ENCODE results near the gene PRR20G. TPM values are rescaled to one million over a fixed set of nuclear protein-coding genes. Genes with fewer than 3 reads are reported as not detected.

PRR20G gene
- total RNA-seq, 1 experiment from 2014 or later: not detected

DNA sequence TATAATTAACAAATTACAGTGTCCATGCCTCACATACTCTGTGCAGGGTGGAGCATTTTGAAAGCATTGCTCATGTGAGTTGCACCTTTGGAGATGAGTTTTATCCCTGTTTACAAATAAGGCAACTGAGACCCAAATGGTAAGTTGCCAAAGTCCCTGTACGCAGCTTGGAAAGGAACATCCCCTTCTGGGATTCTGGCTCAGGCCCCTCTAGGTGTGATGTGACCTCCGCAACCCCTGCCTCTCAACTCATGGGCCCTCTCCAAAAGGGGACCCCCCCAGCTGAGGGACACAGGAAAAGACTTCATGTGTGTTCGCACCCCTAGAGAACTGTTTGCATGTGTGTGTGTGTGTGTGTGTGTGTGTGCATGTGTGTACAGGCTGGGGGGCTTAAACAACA, 25.3 kb downstream of the PRR20G start:
- Histone ChIP-seq H3K9me2 (ENCODE audit: insufficient read depth) (no peaks in the 10 kb centered on the region), H3K79me2 (ENCODE audit: low read depth) (no peaks in the 10 kb centered on the region), H3K4me2 (no peak overlapping the region), H3K27ac (no peak overlapping the region), H3F3A (ENCODE audit: insufficient read depth, low read depth) (no peaks in the 10 kb centered on the region), H3K27me3 (ENCODE audit: insufficient read depth, low read depth) (peaks cover 8% of the 10 kb centered on the region), H3K36me3 (ENCODE audit: low read depth) (no peaks in the 10 kb centered on the region), H3K4me3 (no peak overlapping the region), H2AFZ (no peak overlapping the region), H3K9me3 (ENCODE audit: insufficient read depth, low read depth) (no peaks in the 10 kb centered on the region), H3K4me1 (replicated peaks; ENCODE audit: insufficient read depth) (no peaks in the 10 kb centered on the region), H4K20me1 (ENCODE audit: insufficient read depth) (no peaks in the 10 kb centered on the region)
- POLR2A ChIA-PET (ENCODE audit: unreplicated experiment): no interaction called here
- intact Hi-C loops (cut with micrococcal nuclease; ENCODE audit: unreplicated experiment): no loop called here
- BruUV-seq (replicated peaks): no TSS peak
- DNase-seq: no peak
- TF ChIP-seq, protein P1, sequence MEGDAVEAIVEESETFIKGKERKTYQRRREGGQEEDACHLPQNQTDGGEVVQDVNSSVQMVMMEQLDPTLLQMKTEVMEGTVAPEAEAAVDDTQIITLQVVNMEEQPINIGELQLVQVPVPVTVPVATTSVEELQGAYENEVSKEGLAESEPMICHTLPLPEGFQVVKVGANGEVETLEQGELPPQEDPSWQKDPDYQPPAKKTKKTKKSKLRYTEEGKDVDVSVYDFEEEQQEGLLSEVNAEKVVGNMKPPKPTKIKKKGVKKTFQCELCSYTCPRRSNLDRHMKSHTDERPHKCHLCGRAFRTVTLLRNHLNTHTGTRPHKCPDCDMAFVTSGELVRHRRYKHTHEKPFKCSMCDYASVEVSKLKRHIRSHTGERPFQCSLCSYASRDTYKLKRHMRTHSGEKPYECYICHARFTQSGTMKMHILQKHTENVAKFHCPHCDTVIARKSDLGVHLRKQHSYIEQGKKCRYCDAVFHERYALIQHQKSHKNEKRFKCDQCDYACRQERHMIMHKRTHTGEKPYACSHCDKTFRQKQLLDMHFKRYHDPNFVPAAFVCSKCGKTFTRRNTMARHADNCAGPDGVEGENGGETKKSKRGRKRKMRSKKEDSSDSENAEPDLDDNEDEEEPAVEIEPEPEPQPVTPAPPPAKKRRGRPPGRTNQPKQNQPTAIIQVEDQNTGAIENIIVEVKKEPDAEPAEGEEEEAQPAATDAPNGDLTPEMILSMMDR (conservative IDR thresholded peaks at IDR 0.05): no peak
- no peak for TF ChIP-seq EZH2 (IDR thresholded peaks at IDR 0.05; ENCODE audit: low read depth)
- CTCF ChIA-PET: no interaction called here

DNA sequence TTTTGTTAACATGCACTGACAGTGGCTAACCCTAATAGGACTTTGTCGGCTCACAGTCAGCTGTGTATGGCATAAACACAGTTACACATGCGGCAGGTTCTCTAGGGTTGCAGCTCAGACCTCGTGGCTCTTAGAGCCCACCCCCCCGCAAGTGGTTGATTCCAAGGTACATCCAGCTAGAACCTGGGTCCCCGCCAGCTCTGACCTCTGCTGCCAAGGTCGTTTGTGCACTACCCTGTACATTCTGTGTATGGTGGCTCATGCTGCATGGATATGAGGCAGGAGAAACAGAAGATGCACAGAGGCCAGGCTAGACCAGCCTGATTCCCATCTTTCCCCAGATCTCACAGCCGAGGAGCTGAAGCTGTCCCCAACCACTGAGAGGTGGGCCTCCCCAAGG, 25.9 kb downstream of the PRR20G start:
- Histone ChIP-seq H3K27ac (no peak overlapping the region), H3K9me2 (ENCODE audit: insufficient read depth) (no peaks in the 10 kb centered on the region), H3K4me1 (replicated peaks; ENCODE audit: insufficient read depth) (no peaks in the 10 kb centered on the region), H3K27me3 (ENCODE audit: insufficient read depth, low read depth) (peaks cover 5% of the 10 kb centered on the region), H3K4me3 (no peak overlapping the region), H3K79me2 (ENCODE audit: low read depth) (no peaks in the 10 kb centered on the region), H2AFZ (no peak overlapping the region), H3K9me3 (ENCODE audit: insufficient read depth, low read depth) (no peaks in the 10 kb centered on the region), H4K20me1 (ENCODE audit: insufficient read depth) (no peaks in the 10 kb centered on the region), H3K36me3 (ENCODE audit: low read depth) (no peaks in the 10 kb centered on the region), H3K4me2 (no peak overlapping the region), H3F3A (ENCODE audit: insufficient read depth, low read depth) (no peaks in the 10 kb centered on the region)
- intact Hi-C loops (cut with micrococcal nuclease; ENCODE audit: unreplicated experiment): no loop called here
- POLR2A ChIA-PET (ENCODE audit: unreplicated experiment): no interaction called here
- DNase-seq: no peak
- no TSS peak for BruUV-seq (replicated peaks)
- TF ChIP-seq, protein P1 (conservative IDR thresholded peaks at IDR 0.05): no peak
- no peak for TF ChIP-seq EZH2 (IDR thresholded peaks at IDR 0.05; ENCODE audit: low read depth)
- CTCF ChIA-PET: no interaction called here

DNA sequence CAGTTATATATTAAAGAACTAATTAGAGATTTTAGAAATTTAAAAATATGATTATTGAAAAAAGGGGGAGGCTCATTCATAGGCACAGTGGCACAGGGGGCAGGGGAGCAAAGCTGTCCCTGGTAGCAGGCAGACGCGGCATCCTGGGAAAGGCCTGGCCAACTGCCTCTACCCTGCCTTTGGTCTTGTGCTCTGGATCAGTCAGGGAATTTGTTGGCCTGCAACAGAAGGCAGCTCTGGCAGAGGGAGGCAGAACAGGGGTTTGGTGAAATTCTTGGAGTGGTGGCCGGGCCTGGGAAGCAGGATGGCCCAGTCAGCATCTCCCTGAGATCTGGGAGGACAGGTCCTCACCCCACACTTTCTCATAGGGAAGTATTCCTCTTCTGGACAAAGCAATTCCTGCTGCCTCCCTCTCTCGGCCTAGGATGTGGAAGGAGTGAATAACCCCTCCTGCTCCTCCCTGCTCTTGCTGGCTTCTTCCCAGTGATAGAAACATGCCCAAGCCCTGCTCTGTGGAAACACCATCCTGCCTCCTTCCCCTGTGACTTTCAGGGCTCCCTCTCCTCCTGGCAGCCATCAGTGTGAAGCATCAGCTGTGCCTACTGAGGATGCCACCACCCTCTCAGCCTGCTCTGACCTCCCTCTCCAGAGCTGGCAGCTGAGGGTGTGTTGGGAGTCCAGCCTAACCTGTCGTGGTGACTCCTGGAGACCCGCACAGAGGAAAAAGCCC, 26.9 kb downstream of the PRR20G start:
- no peaks in the 10 kb centered on the region for H3F3A ChIP-seq (ENCODE audit: insufficient read depth, low read depth)
- no peaks in the 10 kb centered on the region for H3K9me2 ChIP-seq (ENCODE audit: insufficient read depth)
- DNase-seq: no peak
- no TSS peak for BruUV-seq (replicated peaks)
- no peaks in the 10 kb centered on the region for H4K20me1 ChIP-seq (ENCODE audit: insufficient read depth)
- no peaks in the 10 kb centered on the region for H3K36me3 ChIP-seq (ENCODE audit: low read depth)
- ChIA-PET POLR2A (ENCODE audit: unreplicated experiment) (no interaction called here), CTCF (no interaction called here)
- H3K79me2 ChIP-seq (ENCODE audit: low read depth): no peaks in the 10 kb centered on the region
- no peak overlapping the region for H3K4me2 ChIP-seq
- no peak overlapping the region for H3K27ac ChIP-seq
- no peaks in the 10 kb centered on the region; the same call in none of the 2 replicates for H3K27me3 ChIP-seq (ENCODE audit: insufficient read depth, low read depth)
- no peaks in the 10 kb centered on the region for H3K4me1 ChIP-seq (replicated peaks; ENCODE audit: insufficient read depth)
- H3K9me3 ChIP-seq (ENCODE audit: insufficient read depth, low read depth): no peaks in the 10 kb centered on the region
- TF ChIP-seq EZH2 (IDR thresholded peaks at IDR 0.05; ENCODE audit: low read depth): no peak
- TF ChIP-seq, protein P1 (conservative IDR thresholded peaks at IDR 0.05): no peak
- intact Hi-C loops (cut with micrococcal nuclease; ENCODE audit: unreplicated experiment): no loop called here
- H3K4me3 ChIP-seq: no peak overlapping the region
- H2AFZ ChIP-seq: no peak overlapping the region

Measured in PC-9 (cell line).